Measurements from ENCODE around the gene APOL2.

- TF ChIP-seq CTCF (conservative IDR thresholded peaks at IDR 0.05 in 1 of 2, IDR thresholded peaks at IDR 0.05 in 1 of 2; ENCODE audit: extremely low read depth in 1 of 2, insufficient read depth in 1 of 2, low read depth in 1 of 2, low read length in 2 of 2) (no peak), EZH2 (IDR thresholded peaks at IDR 0.05; ENCODE audit: borderline replicate concordance, low read length) (no peak)
Observed at GRCh38 chr22:36267058-36267457, 27.7 kb upstream of the APOL2 start.

Measured in mammary epithelial cell (primary cell).